GM12878 (cell line): Measurements from ENCODE around the gene ANAPC15. TPM values are rescaled to one million over a fixed set of nuclear protein-coding genes. Genes with fewer than 3 reads are reported as not detected.
A peak's percentile ranks its signal among the peaks of the same experiment; 100 is the strongest.

Experiments
- ATAC-seq: fragments of 200-7000 bp; cut with Tn5 transposase; 3 replicates; pipeline ENCODE4 v1.9.1; 2020; ENCODE audit warnings: mild to moderate bottlenecking, moderate library complexity
- BruUV-seq: library from RNA; stranded (reverse); fragments of 400-500 nt; replicated peaks from 2 replicates; lab custom pipeline; 2021; lab: Mats Ljungman, UMichigan
- CTCF ChIA-PET: fragments of 300-600 bp; sonication (Branson Sonifier 250); formaldehyde crosslinking; extraction: SDS; loops from one replicate; lab custom pipeline; 2021; ENCODE audit warnings: inconsistent platforms; lab: Yijun Ruan, JAX
- POLR2A ChIA-PET: fragments of 350-600 bp; formaldehyde crosslinking; extraction: SDS; loops from one replicate; lab custom pipeline; 2021; ENCODE audit warnings: inconsistent platforms; lab: Charles Lee
- RAD21 ChIA-PET: fragments of 300-600 bp; sonication (Branson Sonifier 250); formaldehyde crosslinking; loops from one replicate; lab custom pipeline; 2023; ENCODE audit warnings: antibody characterized with exemption; ENCODE audit not compliant: unreplicated experiment; lab: Charles Lee
- SMC1A ChIA-PET: fragments of 300-600 bp; sonication (Branson Sonifier 250); formaldehyde crosslinking; loops from one replicate; lab custom pipeline; 2023; ENCODE audit not compliant: unreplicated experiment, uncharacterized antibody; lab: Charles Lee
- DNase-seq: peaks from one replicate; pipeline ENCODE4 v3.0.0-alpha.2; 2011; ENCODE audit warnings: low read depth, low spot score
- FAIRE-seq: peaks from 3 replicates; lab custom pipeline; 2011; peaks lifted over from hg19 to GRCh38; lab: Jason Lieb, UNC
- H2AFZ ChIP-seq: 2 replicates; pipeline ENCODE4 v1.6.0; 2011; ENCODE audit warnings: low read depth, low read length, control low read depth; ENCODE audit not compliant: control insufficient read depth
- H3K27ac ChIP-seq: 2 replicates; pipeline ENCODE4 v1.5.1; 2011; ENCODE audit warnings: control low read depth; ENCODE audit not compliant: control insufficient read depth, insufficient read depth
- H3K27me3 ChIP-seq, 2 experiments: replicated peaks in 1 of 2; 2 replicates each; pipeline versions ENCODE4 v1.6.0 to v1.6.1; 2011; ENCODE audit warnings: low read length in 1 of 2; ENCODE audit not compliant: control insufficient read depth in 2 of 2, insufficient read depth in 2 of 2
- H3K36me3 ChIP-seq, 2 experiments: 2 replicates each; pipeline ENCODE4 v1.5.1; 2011; ENCODE audit warnings: low read length in 1 of 2; ENCODE audit not compliant: control insufficient read depth in 2 of 2, insufficient read depth in 2 of 2
- H3K4me1 ChIP-seq: 2 replicates; pipeline ENCODE4 v1.6.1; 2011; ENCODE audit warnings: mild to moderate bottlenecking, low read length, moderate library complexity, mixed read lengths; ENCODE audit not compliant: control insufficient read depth, insufficient read depth
- H3K4me2 ChIP-seq: 2 replicates; pipeline ENCODE4 v1.6.0; 2011; ENCODE audit warnings: control low read depth; ENCODE audit not compliant: control insufficient read depth, insufficient read depth
- H3K4me3 ChIP-seq: fragments of 200-600 bp; sonication (generic); 2 replicates; pipeline ENCODE4 v1.5.1; 2016
- H3K79me2 ChIP-seq: 2 replicates; pipeline ENCODE4 v1.6.0; 2011; ENCODE audit warnings: low read length; ENCODE audit not compliant: control insufficient read depth, insufficient read depth
- H3K9ac ChIP-seq: 2 replicates; pipeline ENCODE4 v1.8.0; 2011; ENCODE audit warnings: low read length, control low read depth, mixed read lengths; ENCODE audit not compliant: control insufficient read depth, insufficient read depth
- H3K9me3 ChIP-seq: replicated peaks from 3 replicates; pipeline ENCODE4 v1.5.1; 2011; ENCODE audit warnings: mild to moderate bottlenecking, low read length; ENCODE audit not compliant: control insufficient read depth, insufficient read depth
- H4K20me1 ChIP-seq: 2 replicates; pipeline ENCODE4 v1.6.0; 2011; ENCODE audit not compliant: control insufficient read depth, insufficient read depth
- KLF5 ChIP-seq: fragments of 450-650 bp; IDR thresholded peaks from 2 replicates; pipeline ENCODE4 v1.6.1; 2014; ENCODE audit warnings: mild to moderate bottlenecking; ENCODE audit not compliant: partially characterized antibody
- LARP7 ChIP-seq: fragments of 450-650 bp; IDR thresholded peaks from 2 replicates; pipeline ENCODE4 v1.6.1; 2017; ENCODE audit warnings: mild to moderate bottlenecking
- NKRF ChIP-seq: fragments of 450-650 bp; conservative IDR thresholded peaks from 2 replicates; pipeline ENCODE4 v1.6.1; 2017; ENCODE audit warnings: mild to moderate bottlenecking, moderate library complexity
- NR2C2 ChIP-seq: IDR thresholded peaks from 2 replicates; pipeline ENCODE4 v1.6.1; 2011; ENCODE audit warnings: borderline replicate concordance, low read depth; ENCODE audit not compliant: control insufficient read depth, insufficient read length
- USF2 ChIP-seq: IDR thresholded peaks from 2 replicates; pipeline ENCODE4 v1.6.1; 2011; ENCODE audit warnings: low read depth, low read length, improper control_type of control experiment, borderline replicate concordance
- WGBS: methylation state at CpG from one replicate; pipeline ENCODE4 v1.1.6; 2016; ENCODE audit warnings: low lambda C conversion rate; ENCODE audit not compliant: insufficient replicate concordance, insufficient coverage; ENCODE audit errors: missing lambda C conversion rate; 5-methylcytosine and 5-hydroxymethylcytosine counted together
- in situ Hi-C: fragments of 300-500 bp; cut with MboI; formaldehyde crosslinking; loops from 9 replicates; pipeline ENCODE4 v1.14.3; 2018; ENCODE audit warnings: mixed read lengths
- intact Hi-C: fragments of 100-400 bp; cut with micrococcal nuclease; formaldehyde crosslinking; loops from one replicate; pipeline ENCODE4 v1.14.2; 2022; ENCODE audit not compliant: unreplicated experiment
- polyA plus RNA-seq, 11 experiments: library from polyadenylated mRNA; depleted of rRNA in 4 of 11; unstranded in 6 of 11; stranded (reverse) in 5 of 11; fragments of >200 nt; fragmentation: Nextera tagmentation in 4 of 11; fragmentation: Illumina TruSeq in 1 of 11; extraction: Ambion mirVana in 4 of 11; extraction: Trizol in 1 of 11; gene quantifications; 1 replicate in 1 of 11; 2 replicates in 10 of 11; pipeline versions ENCODE4 v1.2.1 to v1.2.3, GENCODE V29; 2011 to 2016; ENCODE audit warnings: inconsistent platforms in 2 of 11, missing spikeins in 2 of 11, low read depth in 1 of 11
- total RNA-seq, 4 experiments: library from RNA; depleted of rRNA in 3 of 4; stranded (reverse); fragments of >200 nt in 3 of 4; fragmentation: Illumina TruSeq in 1 of 4; extraction: Trizol in 1 of 4; gene quantifications; 2 replicates each; pipeline versions ENCODE4 v1.2.1 to v1.2.3, GENCODE V29; 2013 to 2021
- TF ChIP-seq, protein P1 (sequence below): fragments of 450-650 bp; IDR thresholded peaks from 2 replicates; pipeline ENCODE4 v1.6.1; 2016; ENCODE audit warnings: mild to moderate bottlenecking

Gene ANAPC15
- total and polyA plus RNA-seq, 10 of the 15 experiments (the other 5 are each of a cell fraction or from before 2014, with no cell fraction given) = 83.4 to 372 (median 103) TPM

- Histone ChIP-seq H3K9me3 (no peaks in the 10 kb centered on the region), H3K79me2 (peaks cover 5% of the 10 kb centered on the region), H3K4me2 (peak overlapping the region; percentile 91), H3K4me3 (peak overlapping the region; percentile 62), H3K27ac (peak overlapping the region; percentile 99), H2AFZ (peak overlapping the region; percentile 5; the same call in 1 of the 2 replicates), H3K27me3 (no peaks in the 10 kb centered on the region), H3K36me3 (peaks cover 0 to 2% of the 10 kb centered on the region in 2 experiments; a peak in 2 of 4 replicates), H3K9ac (peak overlapping the region; percentile 92), H3K4me1 (peaks cover 7% of the 10 kb centered on the region), H4K20me1 (no peaks in the 10 kb centered on the region)
- intact Hi-C loops (loop anchor here (1.0 kb wide), 2 partner anchors 112 to 183 kb away; partner anchors contain the start of gene XNDC1N), in situ Hi-C loops (no loop called here)
- ChIA-PET CTCF (interaction anchor here (0.9 to 2.9 kb wide), 7 partner anchors 20 to 320 kb away, joined by 3 to 12 read pairs (median 5); no protein-coding TSS in a partner anchor), POLR2A (interaction anchor here (0.5 to 3.3 kb wide), 9 partner anchors 9 to 1962 kb away, joined by 3 to 11 read pairs (median 6); no protein-coding TSS in a partner anchor), SMC1A (interaction anchor here (1.0 to 1.9 kb wide), 11 partner anchors 9 to 320 kb away, joined by 3 to 10 read pairs (median 4); partner anchors contain the start of genes LAMTOR1, RNF121 and XNDC1N), RAD21 (interaction anchor here (1.0 to 2.1 kb wide), 3 partner anchors 72 to 319 kb away, joined by 6 to 7 read pairs (median 7); partner anchors contain the start of genes RNF121 and XNDC1N)
- peak; percentile 24 for ATAC-seq
- TF ChIP-seq NKRF (peak; percentile 60; the same call in 1 of the 2 replicates), NR2C2 (no peak), USF2 (no peak), LARP7 (0 out of 2 replicates have a peak, but pooled peaks have one; percentile 16), KLF5 (no peak)
- TF ChIP-seq, protein P1, sequence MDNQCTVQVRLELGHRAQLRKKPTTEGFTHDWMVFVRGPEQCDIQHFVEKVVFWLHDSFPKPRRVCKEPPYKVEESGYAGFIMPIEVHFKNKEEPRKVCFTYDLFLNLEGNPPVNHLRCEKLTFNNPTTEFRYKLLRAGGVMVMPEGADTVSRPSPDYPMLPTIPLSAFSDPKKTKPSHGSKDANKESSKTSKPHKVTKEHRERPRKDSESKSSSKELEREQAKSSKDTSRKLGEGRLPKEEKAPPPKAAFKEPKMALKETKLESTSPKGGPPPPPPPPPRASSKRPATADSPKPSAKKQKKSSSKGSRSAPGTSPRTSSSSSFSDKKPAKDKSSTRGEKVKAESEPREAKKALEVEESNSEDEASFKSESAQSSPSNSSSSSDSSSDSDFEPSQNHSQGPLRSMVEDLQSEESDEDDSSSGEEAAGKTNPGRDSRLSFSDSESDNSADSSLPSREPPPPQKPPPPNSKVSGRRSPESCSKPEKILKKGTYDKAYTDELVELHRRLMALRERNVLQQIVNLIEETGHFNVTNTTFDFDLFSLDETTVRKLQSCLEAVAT = peak; percentile 83
- DNase-seq = no peak
- WGBS = 0% methylated on average over 10 of the region's 10 CpGs
- BruUV-seq = TSS peak; percentile 93
- peak; percentile 23 for FAIRE-seq
These were observed 974 bp downstream of the ANAPC15 start for GRCh38 chr11:72111300-72112142.
